ENCODE results near the gene HIPK2. TPM values are rescaled to one million over a fixed set of nuclear protein-coding genes. Genes with fewer than 3 reads are reported as not detected.

The HIPK2 gene
- total RNA-seq, 2 donors from 2014 or later = 22.1 to 26.4 TPM

GRCh38 chr7:139657725-139658124 is 120.1 kb downstream of the HIPK2 start:
- Histone ChIP-seq H3K4me3 (no peak overlapping the region), H3K36me3 (replicated peaks in 1 of 2; ENCODE audit: insufficient read depth in 1 of 2, low read depth in 2 of 2) (no peaks in the 10 kb centered on the region), H3K4me1 (peaks cover 56% of the 10 kb centered on the region), H3K9me3 (no peaks in the 10 kb centered on the region), H3K27ac (peak overlapping the region in 2 of 4 donors; percentile 83 to 86), H3K27me3 (no peaks in the 10 kb centered on the region)
- intact Hi-C loops (cut with DNase I) = no loop called here
- WGBS, 2 donors = 38 to 41% methylated on average over 1 of the region's 1 CpG
- DNase-seq (no peak), ATAC-seq (no peak)
- TF ChIP-seq CTCF (IDR thresholded peaks at IDR 0.05) (no peak), POLR2A (IDR thresholded peaks at IDR 0.05) (no peak)

GRCh38 chr7:139656387-139656786 is 121.4 kb downstream of the HIPK2 start:
- WGBS, 2 donors = 84 to 86% methylated on average over 6 of the region's 6 CpGs
- no peaks in the 10 kb centered on the region for H3K27me3 ChIP-seq
- intact Hi-C loops (cut with DNase I) = no loop called here
- TF ChIP-seq CTCF (IDR thresholded peaks at IDR 0.05) (no peak), POLR2A (IDR thresholded peaks at IDR 0.05) (no peak)
- ATAC-seq = no peak
- no peak overlapping the region for H3K27ac ChIP-seq
- DNase-seq = no peak
- no peaks in the 10 kb centered on the region for H3K36me3 ChIP-seq (replicated peaks in 1 of 2; ENCODE audit: insufficient read depth in 1 of 2, low read depth in 2 of 2)
- H3K9me3 ChIP-seq = no peaks in the 10 kb centered on the region
- H3K4me1 ChIP-seq = peaks cover 48% of the 10 kb centered on the region
- H3K4me3 ChIP-seq = no peak overlapping the region

GRCh38 chr7:139655305-139655704 is 122.5 kb downstream of the HIPK2 start:
- 75 to 88% methylated on average over 8 of the region's 8 CpGs for WGBS, 2 donors
- no peaks in the 10 kb centered on the region for H3K36me3 ChIP-seq (replicated peaks in 1 of 2; ENCODE audit: insufficient read depth in 1 of 2, low read depth in 2 of 2)
- no peak for TF ChIP-seq POLR2A (IDR thresholded peaks at IDR 0.05)
- no peak for TF ChIP-seq CTCF (IDR thresholded peaks at IDR 0.05)
- ATAC-seq = no peak
- DNase-seq = no peak
- intact Hi-C loops (cut with DNase I) = no loop called here
- peaks cover 37% of the 10 kb centered on the region for H3K4me1 ChIP-seq
- no peaks in the 10 kb centered on the region for H3K27me3 ChIP-seq
- H3K27ac ChIP-seq = no peak overlapping the region
- no peaks in the 10 kb centered on the region for H3K9me3 ChIP-seq
- no peak overlapping the region for H3K4me3 ChIP-seq

- Histone ChIP-seq H3K4me1 (peaks cover 34% of the 10 kb centered on the region), H3K27me3 (no peaks in the 10 kb centered on the region), H3K9me3 (no peaks in the 10 kb centered on the region), H3K27ac (no peak overlapping the region), H3K36me3 (replicated peaks in 1 of 2; ENCODE audit: insufficient read depth in 1 of 2, low read depth in 2 of 2) (no peaks in the 10 kb centered on the region), H3K4me3 (no peak overlapping the region)
- intact Hi-C loops (cut with DNase I) = no loop called here
- TF ChIP-seq POLR2A (IDR thresholded peaks at IDR 0.05) (no peak), CTCF (IDR thresholded peaks at IDR 0.05) (no peak)
- DNase-seq (no peak), ATAC-seq (no peak)
- WGBS, 2 donors = 77 to 78% methylated on average over 14 of the region's 14 CpGs
Observed at GRCh38 chr7:139654276-139655181, 123.3 kb downstream of the HIPK2 start.

GRCh38 chr7:139651914-139652313 is 125.9 kb downstream of the HIPK2 start:
- ATAC-seq (no peak), DNase-seq (no peak)
- Histone ChIP-seq H3K27ac (peak overlapping the region in 1 of 4 donors; percentile 33), H3K9me3 (no peaks in the 10 kb centered on the region), H3K4me3 (no peak overlapping the region), H3K36me3 (replicated peaks in 1 of 2; ENCODE audit: insufficient read depth in 1 of 2, low read depth in 2 of 2) (no peaks in the 10 kb centered on the region), H3K27me3 (no peaks in the 10 kb centered on the region), H3K4me1 (peaks cover 33% of the 10 kb centered on the region)
- 80 to 83% methylated on average over 4 of the region's 4 CpGs for WGBS, 2 donors
- intact Hi-C loops (cut with DNase I) = no loop called here
- TF ChIP-seq CTCF (IDR thresholded peaks at IDR 0.05) = no peak
- no peak for TF ChIP-seq POLR2A (IDR thresholded peaks at IDR 0.05)

All from body of pancreas (tissue), 4 donors.